Left lobe of liver (tissue), 2 donors: Measurements from ENCODE around the gene PRRC2C. TPM values are rescaled to one million over a fixed set of nuclear protein-coding genes. Genes with fewer than 3 reads are reported as not detected.
"Not testable (repeated sequence)": the region's sequence is repeated elsewhere in the genome, so short reads cannot be mapped to it uniquely, and the experiment has no call there.

Source experiments
- ATAC-seq: fragments of 200-7000 bp; cut with Tn5 transposase; one replicate; pipeline ENCODE4 v1.9.1; 2020; ENCODE audit warnings: mild to moderate bottlenecking, moderate library complexity
- DNase-seq: peaks from one replicate; pipeline ENCODE4 v3.0.0-alpha.2; 2020; ENCODE audit warnings: low spot score
- total RNA-seq: library from RNA; stranded (reverse); gene quantifications from one replicate; pipeline ENCODE4 v1.2.1, GENCODE V29; 2021
- donor health status: DM: no; HTN: no; CAD: no; lungs with moderate emphysema.
- donor health status: DM: no; HTN: yes; CAD: no.

PRRC2C gene
- total RNA-seq, 1 donor from 2014 or later: 42.6 TPM

DNA sequence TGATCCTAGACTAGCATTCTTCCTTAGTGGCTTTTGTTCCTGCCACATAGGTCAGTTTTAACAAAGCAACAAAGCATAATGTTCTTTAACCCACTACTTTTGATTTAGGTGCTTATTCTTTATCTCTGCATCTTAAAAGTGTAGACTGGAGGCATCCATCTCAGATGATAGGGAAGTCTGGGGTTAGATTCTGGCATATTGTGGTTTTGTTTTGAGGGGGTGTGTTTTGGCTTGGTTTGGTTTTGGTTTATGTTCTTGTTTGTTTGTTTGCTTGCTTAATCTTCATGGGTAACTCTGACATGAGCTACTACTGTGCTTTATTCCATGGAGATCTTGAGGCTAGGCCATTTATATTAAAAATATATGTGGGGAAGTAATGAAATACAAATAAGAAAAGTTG is 96.4 kb downstream of the PRRC2C start:
- DNase-seq (no peak), ATAC-seq (no peak)

DNA sequence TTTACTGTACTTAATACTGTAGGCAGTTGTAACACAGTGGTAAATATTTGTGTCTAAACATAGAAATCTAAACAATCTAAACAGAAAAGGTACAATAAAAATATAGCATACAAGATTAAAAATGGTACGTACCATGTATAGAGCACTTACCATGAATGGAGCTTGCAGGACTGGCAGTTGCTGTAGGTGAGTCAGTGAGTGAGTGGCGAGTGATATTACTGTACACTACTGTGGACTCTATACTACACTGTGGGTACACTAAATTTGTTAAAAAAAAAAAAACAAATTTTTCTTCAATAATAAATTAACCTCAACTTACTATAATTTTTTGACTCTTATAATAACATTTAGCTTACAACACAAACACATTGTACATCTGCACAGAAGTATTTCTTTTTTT is 97.3 kb downstream of the PRRC2C start:
- ATAC-seq: no peak
- DNase-seq: no peak

- no peak for ATAC-seq
- no peak for DNase-seq
Observed at GRCh38 chr1:171583591-171584201, 98.4 kb downstream of the PRRC2C start.

DNA sequence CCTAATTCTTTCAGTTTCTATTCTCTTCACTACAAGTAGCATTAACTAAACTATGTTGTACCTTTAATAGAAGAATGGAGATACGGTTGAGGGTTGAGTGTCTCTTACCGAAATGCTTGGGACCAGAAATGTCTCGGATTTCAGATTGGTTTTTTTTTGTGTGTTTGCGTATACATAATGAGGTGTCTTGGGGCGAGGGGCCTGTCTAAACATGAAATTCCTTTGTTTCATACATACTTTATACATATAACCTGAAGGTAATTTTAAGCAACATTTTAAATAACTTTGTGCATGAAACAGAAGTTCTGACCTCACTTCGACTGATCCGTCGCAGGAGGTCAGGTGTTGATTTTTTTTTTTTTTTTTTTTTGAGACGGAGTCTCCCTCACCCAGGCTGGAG is 100.4 kb downstream of the PRRC2C start:
- DNase-seq (no peak), ATAC-seq (no peak)

DNA sequence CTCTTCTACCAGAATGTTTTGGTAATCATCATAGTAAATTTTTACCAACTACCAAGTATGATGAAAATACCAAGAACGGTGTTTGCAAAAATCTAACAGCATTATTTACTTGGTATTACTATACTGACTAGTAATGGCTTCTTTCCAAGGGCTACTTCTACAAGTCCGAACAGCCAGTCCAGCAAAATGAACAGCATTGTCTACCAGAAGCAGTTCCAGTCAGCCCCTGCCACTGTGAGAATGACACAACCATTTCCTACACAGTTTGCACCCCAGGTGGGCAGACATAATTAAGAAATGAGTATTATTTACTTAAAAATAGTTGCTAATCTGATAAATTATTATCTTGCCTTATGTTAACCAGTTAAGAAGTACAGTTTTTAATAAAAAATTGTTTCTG is 102.9 kb downstream of the PRRC2C start:
- ATAC-seq (no peak), DNase-seq (no peak)

GRCh38 chr1:171590022-171590421 is 104.7 kb downstream of the PRRC2C start:
- DNase-seq (no peak), ATAC-seq (no peak)

- peak; percentile 84 for ATAC-seq
- DNase-seq: peak; percentile 54
Observed at GRCh38 chr1:171595324-171595723, 110.0 kb downstream of the PRRC2C start.

- ATAC-seq (peak; percentile 23), DNase-seq (no peak)
Observed at GRCh38 chr1:171596119-171596518, 110.8 kb downstream of the PRRC2C start.

- DNase-seq (no peak), ATAC-seq (peak; percentile 56)
Observed at GRCh38 chr1:171596705-171597104, 111.4 kb downstream of the PRRC2C start.

DNA sequence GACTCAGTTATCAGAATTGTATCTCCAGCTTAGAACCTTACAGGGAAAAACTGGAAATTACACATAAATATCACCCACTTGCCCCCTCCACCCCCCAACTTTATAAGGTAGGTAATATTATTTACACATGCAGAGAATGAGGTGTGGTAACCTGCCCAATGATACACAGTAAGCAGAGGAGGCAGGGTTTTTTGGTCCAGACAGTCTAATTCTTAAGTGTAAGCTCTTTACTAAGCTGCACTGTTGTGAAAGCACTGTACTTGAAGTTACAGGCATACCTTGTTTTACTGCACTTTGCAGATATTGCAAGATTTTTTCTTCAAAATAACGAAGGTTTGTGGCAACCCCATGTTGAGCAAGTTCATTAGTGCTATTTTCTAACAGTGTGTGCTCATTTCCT is 111.9 kb downstream of the PRRC2C start:
- DNase-seq (no peak), ATAC-seq (peak; percentile 4)

DNA sequence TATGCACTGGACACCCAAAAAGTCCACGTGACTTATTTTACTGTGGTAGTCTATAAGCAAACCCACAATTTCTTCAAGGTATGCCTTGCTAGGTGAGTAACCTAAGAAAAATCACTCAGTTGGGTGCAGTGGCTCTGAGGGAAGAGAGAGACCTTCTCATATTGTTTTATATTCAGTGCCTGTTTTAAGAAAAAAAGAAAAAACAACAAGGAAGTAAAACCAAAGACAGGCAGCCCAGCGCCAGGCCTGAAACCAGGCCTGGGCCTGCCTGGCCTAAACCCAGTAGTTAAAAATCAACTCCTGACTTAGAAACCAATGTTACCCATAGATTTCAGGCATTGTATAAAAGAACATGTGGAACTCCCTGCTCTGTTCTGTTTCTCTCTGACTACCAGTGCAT is 115.0 kb downstream of the PRRC2C start:
- ATAC-seq: peak; percentile 37
- not testable (repeated sequence) for DNase-seq

- DNase-seq: no peak
- ATAC-seq: peak; percentile 25
Observed at GRCh38 chr1:171600862-171601261, 115.5 kb downstream of the PRRC2C start.

DNA sequence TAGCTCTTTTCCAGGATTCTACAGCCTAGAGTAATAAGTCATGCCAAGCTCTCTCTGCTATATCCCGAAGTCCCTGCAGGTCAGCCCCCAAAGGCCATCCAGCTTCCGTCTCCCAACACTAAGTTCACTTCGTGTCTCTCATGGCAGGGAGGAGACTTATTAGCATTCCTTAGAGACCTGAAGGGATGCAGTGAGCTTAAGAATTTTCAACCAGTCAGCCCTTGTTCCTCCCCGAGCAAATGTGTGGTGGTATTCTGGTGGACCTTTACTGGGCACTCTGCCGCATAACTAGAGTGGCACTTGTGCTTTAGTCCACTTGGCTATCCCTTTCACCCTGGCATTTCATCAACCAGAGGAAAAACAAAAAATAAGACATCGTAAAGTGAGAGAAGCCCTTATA is 117.7 kb downstream of the PRRC2C start:
- DNase-seq, ATAC-seq: not testable (repeated sequence)

DNA sequence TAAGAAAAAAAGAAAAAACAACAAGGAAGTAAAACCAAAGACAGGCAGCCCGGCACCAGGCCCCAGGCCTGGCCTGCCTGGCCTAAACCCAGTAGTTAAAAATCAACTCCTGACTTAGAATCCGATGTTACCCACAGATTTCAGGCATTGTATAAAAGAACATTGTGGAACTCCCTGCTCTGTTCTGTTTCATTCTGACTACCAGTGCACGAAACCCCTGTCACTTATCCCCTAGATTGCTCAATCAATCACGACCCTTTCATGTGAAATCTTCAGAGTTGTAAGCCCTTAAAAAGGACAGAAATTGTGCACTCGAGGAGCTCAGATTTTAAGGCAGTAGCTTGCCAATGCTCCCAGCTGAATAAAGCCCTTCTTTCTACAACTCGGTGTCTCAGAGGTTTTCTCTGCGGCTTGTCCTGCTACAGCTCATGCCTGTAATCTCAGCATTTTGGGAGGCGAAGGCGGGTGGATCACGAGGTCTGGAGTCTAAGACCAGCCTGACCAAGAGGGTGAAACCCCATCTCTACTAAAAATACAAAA is 121.1 kb downstream of the PRRC2C start:
- ATAC-seq: peak; percentile 73
- DNase-seq: no peak

GRCh38 chr1:171610385-171610784 is 125.1 kb downstream of the PRRC2C start:
- DNase-seq (no peak), ATAC-seq (no peak)

DNA sequence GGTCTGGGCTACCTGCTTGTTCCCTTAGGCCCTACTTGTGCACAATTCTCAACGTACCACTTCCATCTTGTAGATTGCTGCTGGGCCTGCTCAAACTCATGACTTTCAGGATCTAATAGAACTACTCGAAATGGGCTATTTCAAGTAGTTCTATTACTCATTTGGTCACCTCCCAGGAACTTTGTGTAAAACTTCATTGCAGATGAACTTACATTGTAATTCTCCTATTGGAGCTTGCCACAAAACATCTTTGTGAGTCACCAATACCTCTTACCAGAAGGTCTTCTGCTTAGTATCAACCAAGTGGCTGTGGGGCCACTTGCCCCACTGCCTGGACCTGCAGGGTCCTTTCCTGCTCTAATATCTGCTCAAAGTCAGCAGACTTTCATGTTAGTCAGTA is 126.0 kb downstream of the PRRC2C start:
- DNase-seq (no peak), ATAC-seq (no peak)

DNA sequence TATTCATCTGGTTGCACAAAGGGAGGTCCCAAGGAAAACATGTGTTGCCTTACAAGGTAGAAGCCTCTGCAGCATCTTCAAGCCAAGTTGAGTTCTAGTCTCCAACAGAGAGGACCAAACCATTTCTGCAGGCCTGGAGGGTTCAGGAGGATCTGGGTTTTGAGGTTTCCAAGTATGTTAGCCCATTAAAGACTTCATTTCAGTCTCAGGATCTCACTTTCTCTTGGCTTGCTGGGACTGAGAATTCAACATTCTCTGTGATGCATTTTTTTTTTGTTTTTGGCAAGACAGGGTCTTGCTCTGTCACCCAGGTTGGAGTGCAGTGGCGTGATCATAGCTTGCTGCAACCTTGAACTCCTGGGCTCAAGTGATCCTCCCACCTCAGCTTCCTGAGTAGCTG is 128.0 kb downstream of the PRRC2C start:
- no peak for ATAC-seq

GRCh38 chr1:171615122-171615906 is 130.0 kb downstream of the PRRC2C start:
- ATAC-seq, DNase-seq: not testable (repeated sequence)

More for the DNA sequence above, 128.0 kb downstream of the PRRC2C start:
- no peak for DNase-seq

DNA sequence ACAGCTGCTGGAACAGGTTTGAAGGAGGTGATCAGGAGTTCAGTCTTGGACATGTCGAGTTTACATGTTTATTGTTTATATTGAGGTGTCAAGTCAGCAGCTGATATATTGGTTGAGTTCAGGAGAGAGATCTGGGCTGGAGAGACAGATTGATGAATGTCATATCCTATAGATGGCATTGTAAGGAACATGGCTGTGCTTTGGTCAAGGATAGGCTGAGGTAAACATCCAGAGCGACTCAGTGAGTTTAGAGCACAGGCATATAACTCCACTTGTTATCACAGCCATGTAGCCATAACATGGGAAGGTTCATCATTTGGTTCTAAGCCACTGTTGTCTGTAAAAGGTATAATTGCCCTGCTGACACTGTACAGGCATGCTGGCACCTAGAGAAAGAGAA is 131.3 kb downstream of the PRRC2C start:
- DNase-seq (no peak), ATAC-seq (no peak)

- DNase-seq (no peak), ATAC-seq (no peak)
Observed at GRCh38 chr1:171622152-171622462, 136.8 kb downstream of the PRRC2C start, which contains the start of gene MYOCOS. Gene MYOCOS, plus strand, starts transcription at chr1:171622243. Its CDS starts 1,641 bp downstream, at chr1:171623884.

- no peak for ATAC-seq
- no peak for DNase-seq
Observed at GRCh38 chr1:171623651-171624331, 138.5 kb downstream of the PRRC2C start.

DNA sequence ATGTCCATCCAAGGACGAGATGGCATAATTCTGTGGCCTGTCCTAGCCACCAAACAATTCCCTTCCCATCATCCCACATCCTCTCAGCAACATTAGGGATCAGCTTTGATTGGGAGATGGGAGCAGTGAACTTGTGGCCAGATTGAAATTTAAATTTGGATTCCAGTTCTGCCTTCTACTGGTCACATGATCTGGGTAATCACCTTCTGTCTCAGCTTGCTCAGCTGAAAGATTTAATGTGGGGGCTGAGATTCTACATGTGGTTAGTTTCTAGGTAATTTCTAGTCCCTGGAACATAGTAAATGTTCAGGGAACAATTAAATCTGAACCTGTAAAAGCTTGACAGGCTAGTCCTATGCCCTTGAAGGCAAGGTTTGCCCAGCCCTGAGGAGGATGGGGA is 139.9 kb downstream of the PRRC2C start:
- DNase-seq (no peak), ATAC-seq (no peak)
